Left lung (tissue), 10 donors: ENCODE data around the gene SPSB3. TPM values are rescaled to one million over a fixed set of nuclear protein-coding genes. Genes with fewer than 3 reads are reported as not detected.

Experiments used
- ATAC-seq: fragments of 200-7000 bp; cut with Tn5 transposase; one replicate; pipeline ENCODE4 v1.9.1; 2020; ENCODE audit warnings: moderate library complexity
- DNase-seq, 4 donors: peaks; one replicate each; pipeline ENCODE4 v3.0.0-alpha.2; 2013 to 2020
- H3K27ac ChIP-seq, 2 donors: fragments of 200-600 bp; sonication (generic) in 1 of 2; one replicate each; pipeline versions ENCODE4 v1.5.0 to v1.8.0; 2020 to 2021
- H3K27me3 ChIP-seq, 2 donors: fragments of 200-600 bp; sonication (generic) in 1 of 2; one replicate each; pipeline versions ENCODE4 v1.5.0 to v1.8.0; 2020 to 2021
- H3K36me3 ChIP-seq, 2 donors: fragments of 200-600 bp; sonication (generic) in 1 of 2; one replicate each; pipeline versions ENCODE4 v1.5.0 to v1.8.0; 2020 to 2021
- H3K4me1 ChIP-seq, 2 donors: fragments of 200-600 bp; one replicate each; pipeline ENCODE4 v1.8.0; 2021
- H3K4me3 ChIP-seq, 2 donors: fragments of 200-600 bp; sonication (generic) in 1 of 2; one replicate each; pipeline versions ENCODE4 v1.5.0 to v1.8.0; 2020 to 2021; ENCODE audit warnings: mild to moderate bottlenecking in 1 of 2
- H3K9me3 ChIP-seq, 2 donors: fragments of 200-600 bp; sonication (generic) in 1 of 2; one replicate each; pipeline versions ENCODE4 v1.5.0 to v1.8.0; 2020 to 2021
- intact Hi-C, 2 donors: fragments of 100-400 bp; cut with DNase I; formaldehyde crosslinking; loops; one replicate each; pipeline versions ENCODE4 v1.11.2 to v1.14.2; 2022
- polyA plus RNA-seq, 6 donors: library from polyadenylated mRNA; unstranded; fragments of 120-200 nt; gene quantifications; one replicate each; pipeline ENCODE4 v1.2.1, GENCODE V29; 2013; ENCODE audit not compliant: insufficient read length in 6 of 6
- total RNA-seq, 2 donors: library from RNA; stranded (reverse); fragmentation: NEBNext Ultra II Directional; extraction: Animal tissue kit (Norgen Biotek cat#: 25700); gene quantifications; one replicate each; pipeline ENCODE4 v1.2.1, GENCODE V29; 2021
- TF ChIP-seq, protein P1 (sequence below), 2 donors: fragments of 200-600 bp; sonication (generic) in 1 of 2; IDR thresholded peaks; one replicate each; pipeline versions ENCODE4 v1.5.0 to v1.8.0; 2021; ENCODE audit warnings: antibody characterized with exemption in 2 of 2
- donor health status: DM: no; HTN: yes; CAD: no.
- donor health status: DM: no; HTN: no; CAD: no.

SPSB3 gene
- total and polyA plus RNA-seq, 8 donors = 23.6 to 40.0 (median 33.0) TPM

DNA sequence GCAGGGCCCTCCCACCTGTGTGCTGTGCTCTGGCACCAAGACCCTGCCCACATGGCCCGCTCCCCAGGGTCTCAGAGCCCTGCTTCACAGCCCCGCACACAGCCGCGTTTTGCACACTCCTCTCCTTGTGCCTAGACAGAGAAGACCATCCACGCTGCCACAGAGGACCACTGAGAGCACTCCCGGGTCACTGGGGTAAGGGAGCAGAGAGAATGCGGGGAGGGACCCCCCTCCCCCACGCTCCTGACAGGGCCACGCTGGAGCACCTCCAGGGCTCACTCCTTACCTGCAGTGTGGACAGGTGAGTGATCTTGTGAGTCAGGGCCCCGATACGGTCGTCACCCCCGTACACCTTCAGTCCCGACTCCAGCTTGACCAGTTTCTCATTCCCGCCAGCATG lies 37.2 kb upstream of the SPSB3 start:
- no peak for ATAC-seq
- H3K27me3 ChIP-seq = no peaks in the 10 kb centered on the region
- peaks cover 0 to 79% of the 10 kb centered on the region in 2 donors for H3K36me3 ChIP-seq
- no peaks in the 10 kb centered on the region for H3K9me3 ChIP-seq
- intact Hi-C loops = no loop called here
- peaks cover 0 to 4% of the 10 kb centered on the region in 2 donors for H3K4me1 ChIP-seq
- no peak overlapping the region for H3K4me3 ChIP-seq
- DNase-seq = no peak
- TF ChIP-seq, protein P1, sequence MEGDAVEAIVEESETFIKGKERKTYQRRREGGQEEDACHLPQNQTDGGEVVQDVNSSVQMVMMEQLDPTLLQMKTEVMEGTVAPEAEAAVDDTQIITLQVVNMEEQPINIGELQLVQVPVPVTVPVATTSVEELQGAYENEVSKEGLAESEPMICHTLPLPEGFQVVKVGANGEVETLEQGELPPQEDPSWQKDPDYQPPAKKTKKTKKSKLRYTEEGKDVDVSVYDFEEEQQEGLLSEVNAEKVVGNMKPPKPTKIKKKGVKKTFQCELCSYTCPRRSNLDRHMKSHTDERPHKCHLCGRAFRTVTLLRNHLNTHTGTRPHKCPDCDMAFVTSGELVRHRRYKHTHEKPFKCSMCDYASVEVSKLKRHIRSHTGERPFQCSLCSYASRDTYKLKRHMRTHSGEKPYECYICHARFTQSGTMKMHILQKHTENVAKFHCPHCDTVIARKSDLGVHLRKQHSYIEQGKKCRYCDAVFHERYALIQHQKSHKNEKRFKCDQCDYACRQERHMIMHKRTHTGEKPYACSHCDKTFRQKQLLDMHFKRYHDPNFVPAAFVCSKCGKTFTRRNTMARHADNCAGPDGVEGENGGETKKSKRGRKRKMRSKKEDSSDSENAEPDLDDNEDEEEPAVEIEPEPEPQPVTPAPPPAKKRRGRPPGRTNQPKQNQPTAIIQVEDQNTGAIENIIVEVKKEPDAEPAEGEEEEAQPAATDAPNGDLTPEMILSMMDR (IDR thresholded peaks at IDR 0.05) = no peak
- H3K27ac ChIP-seq = no peak overlapping the region

DNA sequence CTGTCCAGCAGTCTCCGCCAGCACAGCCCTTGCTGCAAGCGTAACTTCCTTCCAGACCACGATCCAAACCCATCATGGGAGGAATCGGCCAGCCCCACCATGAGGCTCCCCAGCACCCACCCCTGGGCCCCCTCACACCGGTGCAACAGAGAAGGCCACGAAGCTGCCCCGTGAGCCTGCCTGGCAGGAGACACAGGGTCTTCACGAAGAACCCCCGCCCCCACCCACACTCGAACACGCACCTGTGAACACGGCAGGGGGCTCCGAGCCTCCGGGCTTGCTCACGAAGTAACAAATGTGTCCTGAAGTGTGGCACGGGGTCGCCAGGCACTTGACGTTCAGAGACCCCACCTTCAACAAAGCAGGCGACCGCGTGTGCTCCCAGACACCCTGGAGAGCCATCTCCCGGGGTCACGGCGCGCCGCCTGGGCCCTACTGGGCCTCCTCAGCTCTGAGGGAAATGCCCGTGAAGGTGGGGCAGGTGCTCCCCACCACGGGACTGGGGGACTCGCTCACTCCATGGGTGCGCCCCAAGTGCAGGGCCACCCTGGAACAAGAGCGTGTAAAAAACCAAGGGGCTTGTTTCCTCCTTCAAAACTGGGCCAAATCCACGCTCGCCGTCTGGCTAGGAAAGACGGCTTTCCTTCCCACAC lies 36.6 kb upstream of the SPSB3 start:
- H3K9me3 ChIP-seq = no peaks in the 10 kb centered on the region
- H3K36me3 ChIP-seq = peaks cover 0 to 83% of the 10 kb centered on the region in 2 donors
- no peak for DNase-seq
- ATAC-seq = no peak
- no peak overlapping the region for H3K4me3 ChIP-seq
- TF ChIP-seq, protein P1 (IDR thresholded peaks at IDR 0.05) = no peak
- no peaks in the 10 kb centered on the region for H3K4me1 ChIP-seq
- intact Hi-C loops = no loop called here
- H3K27ac ChIP-seq = no peak overlapping the region
- no peaks in the 10 kb centered on the region for H3K27me3 ChIP-seq

DNA sequence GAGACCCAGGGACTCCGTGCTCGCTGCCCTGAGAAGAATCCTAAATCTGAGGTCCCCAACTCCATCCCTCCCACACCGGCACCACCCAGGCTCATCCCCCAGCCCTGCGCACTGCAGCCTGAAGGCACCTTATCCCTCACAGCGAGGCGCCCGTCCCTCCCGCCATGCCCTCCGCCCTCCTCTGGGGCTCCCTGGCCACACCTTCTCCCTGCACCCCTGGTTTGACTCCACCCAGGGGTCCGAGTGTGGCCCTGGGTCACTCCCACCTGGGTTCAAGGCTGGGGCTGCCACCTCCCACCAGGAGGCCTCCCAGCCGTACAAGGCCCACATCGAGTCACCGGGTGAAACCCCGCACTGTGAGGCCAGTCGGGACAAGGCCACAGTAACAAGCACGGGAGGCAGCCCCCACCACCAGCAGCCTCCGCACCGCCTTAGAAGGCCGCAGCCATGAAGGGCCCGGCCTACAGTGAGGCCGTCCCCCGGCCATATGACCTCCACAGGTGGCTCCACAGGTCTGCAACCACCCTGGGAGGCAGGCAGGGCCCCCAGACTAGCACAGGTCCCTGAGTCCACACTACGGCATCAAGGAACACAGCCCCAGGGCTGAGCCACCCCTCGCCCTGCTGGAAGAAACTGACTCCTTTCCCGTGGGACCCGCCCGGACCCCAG lies 36.0 kb upstream of the SPSB3 start:
- Histone ChIP-seq H3K36me3 (peaks cover 0 to 89% of the 10 kb centered on the region in 2 donors), H3K9me3 (no peaks in the 10 kb centered on the region), H3K27ac (no peak overlapping the region), H3K4me1 (no peaks in the 10 kb centered on the region), H3K27me3 (no peaks in the 10 kb centered on the region), H3K4me3 (no peak overlapping the region)
- DNase-seq (no peak), ATAC-seq (no peak)
- TF ChIP-seq, protein P1 (IDR thresholded peaks at IDR 0.05) = no peak
- intact Hi-C loops = no loop called here

DNA sequence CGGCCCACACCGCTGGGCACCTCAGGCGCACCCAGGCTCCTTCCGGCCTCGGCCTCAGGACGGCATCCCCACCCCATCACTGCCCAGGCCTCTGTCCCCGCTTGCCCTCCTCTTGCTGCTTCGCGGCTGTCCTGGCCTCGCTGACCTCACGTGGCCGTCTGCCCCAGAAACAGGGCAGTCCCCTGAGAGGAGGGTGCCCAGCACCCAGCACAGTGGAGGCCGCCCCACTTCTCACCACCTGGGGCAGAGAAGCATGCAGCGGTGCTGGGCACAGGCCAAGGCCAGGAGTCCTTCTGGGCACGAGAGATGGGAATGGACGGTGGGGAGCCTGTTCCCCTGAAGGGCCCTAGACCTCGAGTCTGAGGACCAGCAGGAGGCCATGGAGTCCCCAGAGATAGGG lies 35.3 kb upstream of the SPSB3 start:
- no peak for ATAC-seq
- peaks cover 0 to 92% of the 10 kb centered on the region in 2 donors for H3K36me3 ChIP-seq
- no peak for DNase-seq
- no peaks in the 10 kb centered on the region for H3K27me3 ChIP-seq
- H3K4me1 ChIP-seq = peaks cover 0 to 4% of the 10 kb centered on the region in 2 donors
- TF ChIP-seq, protein P1 (IDR thresholded peaks at IDR 0.05) = no peak
- intact Hi-C loops = no loop called here
- H3K4me3 ChIP-seq = no peak overlapping the region
- H3K27ac ChIP-seq = no peak overlapping the region
- no peaks in the 10 kb centered on the region for H3K9me3 ChIP-seq

DNA sequence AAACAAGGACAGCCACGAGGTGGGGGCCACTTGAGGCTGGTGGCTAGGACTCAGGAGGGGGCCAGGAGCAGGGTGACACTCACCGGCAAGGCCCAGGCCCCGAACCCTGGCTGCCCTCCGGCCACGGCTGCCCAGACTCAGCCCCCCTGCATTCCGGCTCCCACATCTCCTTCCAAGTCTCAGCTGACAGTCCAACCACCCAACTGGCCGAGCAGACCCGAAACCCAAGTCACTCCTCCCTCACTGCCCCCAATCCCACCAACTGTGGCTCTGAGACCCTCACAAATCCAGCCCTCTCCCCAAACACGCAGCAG lies 34.9 kb upstream of the SPSB3 start:
- peaks cover 0 to 87% of the 10 kb centered on the region in 2 donors for H3K36me3 ChIP-seq
- TF ChIP-seq, protein P1 (IDR thresholded peaks at IDR 0.05) = no peak
- H3K4me1 ChIP-seq = peaks cover 0 to 7% of the 10 kb centered on the region in 2 donors
- ATAC-seq = no peak
- no peaks in the 10 kb centered on the region for H3K9me3 ChIP-seq
- H3K27me3 ChIP-seq = no peaks in the 10 kb centered on the region
- H3K4me3 ChIP-seq = no peak overlapping the region
- intact Hi-C loops = no loop called here
- no peak for DNase-seq
- H3K27ac ChIP-seq = no peak overlapping the region
